ENCODE data around the gene APBB2. TPM values are rescaled to one million over a fixed set of nuclear protein-coding genes. Genes with fewer than 3 reads are reported as not detected.
"Not testable (repeated sequence)": the region's sequence is repeated elsewhere in the genome, so short reads cannot be mapped to it uniquely, and the experiment has no call there.

Gene APBB2
- total RNA-seq, 2 experiments from 2014 or later: 3.1 to 5.5 TPM

GRCh38 chr4:41015016-41015675, 199.2 kb downstream of the APBB2 start:
- DNase-seq: no peak
- Mint-ChIP-seq H3K4me3 (no peak overlapping the region), H3K4me1 (no peaks in the 10 kb centered on the region), H3K36me3 (no peaks in the 10 kb centered on the region), H3K27ac (no peak overlapping the region), H3K27me3 (peaks cover 5% of the 10 kb centered on the region), H3K9me3 (no peaks in the 10 kb centered on the region)

DNA sequence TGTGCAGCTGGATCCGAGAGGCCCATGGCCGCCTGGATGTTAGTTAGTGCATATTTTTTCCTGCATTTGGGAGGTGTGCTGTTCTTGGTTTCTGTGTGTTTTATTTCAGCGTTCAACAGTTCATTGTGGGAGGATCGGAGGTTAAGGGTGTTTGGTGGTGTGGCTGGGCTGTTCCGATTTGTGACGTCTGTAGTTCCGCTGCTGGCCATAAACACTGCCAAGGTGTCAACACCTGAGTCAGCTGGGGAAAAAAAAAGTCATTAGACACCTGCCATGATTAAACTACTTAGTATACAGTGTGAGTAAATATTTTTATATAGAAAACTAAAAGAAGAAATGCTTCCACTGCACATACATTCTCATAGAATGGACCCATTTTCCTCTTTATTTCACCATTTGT, 200.2 kb downstream of the APBB2 start:
- Mint-ChIP-seq H3K4me1 (no peaks in the 10 kb centered on the region), H3K27ac (no peak overlapping the region), H3K4me3 (no peak overlapping the region), H3K36me3 (no peaks in the 10 kb centered on the region), H3K9me3 (no peaks in the 10 kb centered on the region), H3K27me3 (peaks cover 5% of the 10 kb centered on the region)
- DNase-seq: no peak

DNA sequence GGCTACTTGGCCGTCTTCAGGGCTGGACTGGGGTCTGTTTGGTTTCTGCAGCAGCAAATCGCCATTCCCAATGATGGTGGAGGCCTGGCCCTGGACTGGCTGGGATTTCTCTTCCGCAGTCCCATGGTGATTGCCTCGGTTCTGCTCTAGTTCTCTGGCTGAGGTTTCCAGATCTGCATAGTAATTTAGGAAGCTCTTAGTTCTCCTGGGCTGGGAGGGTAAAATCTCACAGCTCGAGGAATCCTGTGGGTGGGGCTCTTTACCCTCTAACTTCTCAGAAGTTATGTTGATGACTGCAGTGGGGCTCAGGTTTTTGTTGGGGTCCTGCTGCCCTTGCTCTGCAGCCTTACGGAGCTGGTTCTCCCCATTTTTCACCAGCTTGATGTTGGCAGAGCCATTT, 200.6 kb downstream of the APBB2 start:
- no peak overlapping the region for H3K27ac Mint-ChIP-seq
- H3K4me1 Mint-ChIP-seq: no peaks in the 10 kb centered on the region
- DNase-seq: no peak
- peaks cover 5% of the 10 kb centered on the region for H3K27me3 Mint-ChIP-seq
- no peak overlapping the region for H3K4me3 Mint-ChIP-seq
- no peaks in the 10 kb centered on the region for H3K9me3 Mint-ChIP-seq
- H3K36me3 Mint-ChIP-seq: no peaks in the 10 kb centered on the region

DNA sequence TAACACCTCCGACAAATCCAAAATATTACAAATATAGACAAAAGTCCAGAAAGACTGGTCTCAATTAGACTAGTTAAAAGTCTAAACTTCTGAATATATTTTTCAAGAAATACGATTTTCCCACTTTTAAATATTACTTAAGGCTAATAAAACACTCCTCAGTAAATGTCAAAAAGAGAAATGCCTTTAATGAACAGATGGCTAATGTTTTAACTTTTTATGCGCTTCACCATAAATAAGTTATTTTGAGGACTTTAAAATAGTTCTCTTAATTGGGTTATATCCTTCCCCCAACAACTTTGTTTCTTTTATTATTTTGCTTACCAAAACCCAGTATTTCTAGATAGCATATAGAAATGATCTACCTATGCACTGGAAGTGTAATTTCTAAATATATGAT, 201.4 kb downstream of the APBB2 start:
- no peaks in the 10 kb centered on the region for H3K9me3 Mint-ChIP-seq
- H3K27me3 Mint-ChIP-seq: peaks cover 5% of the 10 kb centered on the region
- H3K4me1 Mint-ChIP-seq: no peaks in the 10 kb centered on the region
- no peak overlapping the region for H3K4me3 Mint-ChIP-seq
- no peaks in the 10 kb centered on the region for H3K36me3 Mint-ChIP-seq
- H3K27ac Mint-ChIP-seq: no peak overlapping the region
- DNase-seq: no peak

- H3K27ac Mint-ChIP-seq: no peak overlapping the region
- peaks cover 5% of the 10 kb centered on the region for H3K27me3 Mint-ChIP-seq
Measured at GRCh38 chr4:41012293-41012692, 202.0 kb downstream of the APBB2 start.

DNA sequence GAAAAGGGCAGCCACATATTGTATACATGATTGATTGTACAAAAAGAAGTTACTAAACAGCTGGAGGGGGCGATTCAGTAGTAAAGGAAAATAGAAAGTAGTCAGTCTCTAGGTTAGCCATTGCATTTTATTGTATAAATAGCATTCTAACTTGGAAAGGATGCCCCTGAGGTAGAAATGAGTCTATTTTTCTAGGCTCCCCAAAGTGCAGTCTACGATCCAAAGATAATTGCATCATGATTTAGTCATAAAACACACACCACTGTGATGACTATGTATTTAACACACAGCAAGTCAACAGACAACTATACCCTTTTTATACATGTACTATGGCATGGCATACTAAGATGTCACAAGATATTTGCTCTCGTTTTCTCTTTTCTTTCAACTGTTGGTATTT, 204.9 kb downstream of the APBB2 start:
- no peaks in the 10 kb centered on the region for H3K9me3 Mint-ChIP-seq
- no peaks in the 10 kb centered on the region for H3K4me1 Mint-ChIP-seq
- H3K36me3 Mint-ChIP-seq: no peaks in the 10 kb centered on the region
- DNase-seq: no peak
- no peak overlapping the region for H3K4me3 Mint-ChIP-seq
- H3K27me3 Mint-ChIP-seq: no peaks in the 10 kb centered on the region
- no peak overlapping the region for H3K27ac Mint-ChIP-seq

More at GRCh38 chr4:41012293-41012692, 202.0 kb downstream of the APBB2 start:
- DNase-seq: no peak
- Mint-ChIP-seq H3K9me3 (no peaks in the 10 kb centered on the region), H3K4me3 (no peak overlapping the region), H3K4me1 (no peaks in the 10 kb centered on the region), H3K36me3 (no peaks in the 10 kb centered on the region)

DNA sequence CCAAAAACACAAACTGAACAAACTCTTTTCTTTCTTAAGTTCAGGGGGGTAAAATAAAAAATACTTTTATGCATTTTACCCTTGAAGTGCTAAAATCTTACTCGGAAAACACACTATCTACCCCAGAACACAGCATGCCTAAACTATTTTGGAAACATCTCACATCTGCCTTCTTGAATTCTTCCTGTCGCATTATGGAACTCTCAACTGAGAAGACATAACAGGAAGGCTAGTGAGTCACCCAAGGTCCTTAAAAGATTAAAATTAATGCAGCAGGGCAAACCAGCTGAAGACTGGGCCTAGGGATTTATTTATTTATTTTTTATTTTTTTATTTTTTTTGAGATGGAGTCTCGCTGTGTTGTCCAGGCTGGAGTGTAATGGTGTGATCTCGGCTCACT, 208.2 kb downstream of the APBB2 start:
- H3K9me3 Mint-ChIP-seq: no peaks in the 10 kb centered on the region
- H3K4me1 Mint-ChIP-seq: no peaks in the 10 kb centered on the region
- no peaks in the 10 kb centered on the region for H3K27me3 Mint-ChIP-seq
- no peak overlapping the region for H3K4me3 Mint-ChIP-seq
- no peak for DNase-seq
- H3K36me3 Mint-ChIP-seq: no peaks in the 10 kb centered on the region
- no peak overlapping the region for H3K27ac Mint-ChIP-seq

DNA sequence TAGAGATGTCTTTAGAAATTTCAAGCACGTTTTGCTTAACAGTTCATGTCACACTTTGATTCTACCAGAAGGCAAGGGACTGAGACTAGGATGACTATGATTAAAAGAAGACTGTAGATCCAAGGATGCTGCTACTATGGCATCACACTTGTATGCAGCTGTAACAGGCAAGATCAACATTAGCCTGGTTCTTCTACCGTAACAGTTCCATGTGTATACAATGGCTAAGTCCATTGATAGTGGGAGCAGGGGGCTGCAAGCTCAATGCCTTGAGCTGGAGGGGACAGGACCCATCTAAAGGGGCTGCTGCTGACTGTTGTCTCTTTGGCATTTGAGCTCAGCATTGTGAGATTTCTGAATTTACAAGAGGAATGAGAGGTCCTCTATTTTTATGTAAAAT, 212.0 kb downstream of the APBB2 start:
- H3K9me3 Mint-ChIP-seq: no peaks in the 10 kb centered on the region
- H3K27me3 Mint-ChIP-seq: no peaks in the 10 kb centered on the region
- H3K4me1 Mint-ChIP-seq: no peaks in the 10 kb centered on the region
- no peak overlapping the region for H3K4me3 Mint-ChIP-seq
- no peak for DNase-seq
- H3K27ac Mint-ChIP-seq: no peak overlapping the region
- no peaks in the 10 kb centered on the region for H3K36me3 Mint-ChIP-seq

DNA sequence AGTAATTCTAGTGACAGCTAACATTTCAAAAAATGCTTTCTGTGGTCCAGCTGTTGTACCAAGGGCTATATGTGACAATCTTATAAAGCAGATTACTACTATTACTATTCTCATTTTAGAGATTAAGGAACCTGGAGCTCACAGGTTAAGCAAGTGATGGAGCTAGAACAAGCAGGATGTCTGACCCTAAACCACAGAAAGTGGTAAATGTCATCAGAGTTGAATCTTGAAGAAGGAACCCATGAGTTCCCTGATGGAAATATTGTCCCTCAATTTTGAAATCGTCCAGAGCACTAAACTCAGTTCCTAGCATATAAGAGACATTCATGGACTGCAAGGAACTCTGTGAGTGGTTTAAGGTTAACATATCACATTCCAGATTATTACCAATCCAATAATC, 214.0 kb downstream of the APBB2 start:
- DNase-seq: no peak
- Mint-ChIP-seq H3K4me3 (no peak overlapping the region), H3K4me1 (no peaks in the 10 kb centered on the region), H3K27ac (no peak overlapping the region), H3K36me3 (no peaks in the 10 kb centered on the region), H3K9me3 (no peaks in the 10 kb centered on the region), H3K27me3 (peaks cover 5% of the 10 kb centered on the region)

GRCh38 chr4:40998675-40999358, 215.5 kb downstream of the APBB2 start:
- H3K9me3 Mint-ChIP-seq: no peaks in the 10 kb centered on the region
- H3K4me1 Mint-ChIP-seq: no peaks in the 10 kb centered on the region
- H3K4me3 Mint-ChIP-seq: no peak overlapping the region
- no peaks in the 10 kb centered on the region for H3K36me3 Mint-ChIP-seq
- H3K27me3 Mint-ChIP-seq: peaks cover 5% of the 10 kb centered on the region
- no peak for DNase-seq
- no peak overlapping the region for H3K27ac Mint-ChIP-seq

DNA sequence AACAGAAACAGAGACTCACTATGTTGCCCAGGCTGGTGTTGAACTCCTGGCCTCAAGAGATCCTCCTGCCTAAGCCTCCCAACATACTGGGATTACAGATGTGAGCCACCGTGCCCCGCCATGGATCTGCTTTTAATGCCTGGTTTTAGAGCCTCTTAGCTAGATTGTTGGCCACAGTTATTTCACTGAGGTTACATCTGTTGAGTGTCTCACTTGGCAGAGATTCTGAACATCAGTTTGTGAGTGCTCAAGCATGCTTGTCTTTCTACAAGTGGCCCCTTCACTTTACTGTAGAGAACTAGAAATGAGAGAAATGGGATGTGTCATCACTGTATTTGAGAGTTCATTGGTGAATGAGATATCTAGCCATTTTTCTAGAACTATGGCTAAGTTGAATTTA, 218.5 kb downstream of the APBB2 start:
- no peak for DNase-seq
- no peaks in the 10 kb centered on the region for H3K36me3 Mint-ChIP-seq
- no peak overlapping the region for H3K4me3 Mint-ChIP-seq
- H3K4me1 Mint-ChIP-seq: peaks cover 2% of the 10 kb centered on the region
- peaks cover 5% of the 10 kb centered on the region for H3K27me3 Mint-ChIP-seq
- no peaks in the 10 kb centered on the region for H3K9me3 Mint-ChIP-seq
- H3K27ac Mint-ChIP-seq: no peak overlapping the region

DNA sequence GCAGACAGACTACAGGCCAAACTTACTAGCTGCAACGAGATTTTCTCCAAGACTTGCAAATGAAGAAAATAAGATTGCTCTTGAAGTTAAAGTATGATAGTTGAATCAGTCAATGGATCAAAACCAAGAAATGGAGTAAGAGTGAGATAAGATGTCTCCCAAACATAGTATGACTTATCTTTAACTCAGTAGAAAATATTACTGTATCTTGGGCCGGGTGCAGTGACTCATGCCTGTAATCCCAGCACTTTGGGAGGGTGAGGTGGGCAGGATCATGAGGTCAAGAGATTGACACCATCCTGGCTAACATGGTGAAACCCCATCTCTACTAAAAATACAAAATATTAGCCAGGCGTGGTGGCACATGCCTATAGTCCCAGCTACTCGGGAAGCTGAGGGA, 220.0 kb downstream of the APBB2 start:
- not testable (repeated sequence) for H3K4me1 Mint-ChIP-seq, H3K27me3 Mint-ChIP-seq, DNase-seq, H3K9me3 Mint-ChIP-seq, H3K4me3 Mint-ChIP-seq, H3K27ac Mint-ChIP-seq, H3K36me3 Mint-ChIP-seq

DNA sequence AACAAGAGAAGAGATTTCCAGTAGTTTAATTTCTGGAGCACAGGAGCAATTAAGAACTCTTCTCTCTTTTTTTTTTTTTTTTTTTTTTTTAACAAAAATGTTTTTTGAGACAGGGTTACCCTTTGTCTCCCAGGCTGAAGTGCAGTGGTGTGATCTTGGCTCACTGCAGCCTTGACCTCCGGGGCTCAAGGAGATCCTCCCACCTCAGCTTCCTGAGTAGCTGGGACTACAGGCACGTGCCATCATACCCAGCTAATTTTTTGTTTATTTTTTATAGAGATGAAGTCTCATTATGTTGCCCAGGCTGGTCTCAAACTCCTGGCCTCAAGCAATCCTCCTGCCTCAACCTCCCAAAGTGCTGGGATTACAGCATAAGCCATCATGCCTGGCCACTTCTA, 221.0 kb downstream of the APBB2 start:
- not testable (repeated sequence) for DNase-seq, H3K4me3 Mint-ChIP-seq, H3K36me3 Mint-ChIP-seq, H3K27ac Mint-ChIP-seq, H3K9me3 Mint-ChIP-seq, H3K4me1 Mint-ChIP-seq, H3K27me3 Mint-ChIP-seq

DNA sequence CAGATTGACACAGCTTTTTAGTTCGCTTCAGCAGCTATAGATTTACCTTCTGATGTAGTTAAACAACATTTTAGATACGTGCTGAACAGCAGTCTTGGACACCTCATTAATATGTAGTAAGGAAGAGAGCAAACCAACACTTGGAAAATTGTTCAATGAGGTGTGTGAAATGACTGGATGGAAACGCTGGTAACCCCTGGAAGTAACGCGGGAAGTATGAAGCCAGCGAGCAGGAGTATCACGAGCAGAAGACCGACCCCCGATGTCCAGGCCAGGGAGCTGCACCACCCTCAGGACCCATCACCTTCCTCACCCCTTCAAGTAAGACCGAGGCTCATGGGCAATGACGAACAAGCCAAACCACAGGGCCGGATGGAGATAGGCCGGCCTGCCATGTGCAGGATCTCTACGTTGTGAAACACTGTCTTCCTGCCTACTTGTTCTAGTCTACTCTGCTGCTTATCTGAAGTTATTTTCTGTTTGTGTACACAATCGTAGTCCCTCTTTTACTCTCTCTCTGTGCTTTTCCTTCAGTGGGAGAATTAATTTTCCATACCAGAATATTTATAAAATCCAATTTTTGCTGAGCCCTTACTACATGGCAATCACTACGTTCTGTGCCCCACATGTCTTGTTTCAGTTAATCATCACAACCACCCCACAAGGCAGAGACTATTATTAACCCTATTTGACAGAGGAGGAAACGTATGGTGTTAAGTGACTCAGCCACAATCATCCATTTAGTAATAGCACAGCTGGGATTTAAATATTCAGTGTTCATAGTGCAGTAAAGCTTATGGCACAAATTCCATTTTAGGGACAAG, 221.7 kb downstream of the APBB2 start:
- H3K9me3 Mint-ChIP-seq: no peaks in the 10 kb centered on the region
- peaks cover 2% of the 10 kb centered on the region for H3K4me1 Mint-ChIP-seq
- DNase-seq: peak; percentile 7
- no peak overlapping the region for H3K27ac Mint-ChIP-seq
- no peaks in the 10 kb centered on the region for H3K36me3 Mint-ChIP-seq
- peaks cover 5% of the 10 kb centered on the region for H3K27me3 Mint-ChIP-seq
- no peak overlapping the region for H3K4me3 Mint-ChIP-seq

GRCh38 chr4:40991908-40992307, 222.4 kb downstream of the APBB2 start:
- Mint-ChIP-seq H3K4me3 (no peak overlapping the region), H3K9me3 (no peaks in the 10 kb centered on the region), H3K4me1 (peaks cover 2% of the 10 kb centered on the region), H3K27me3 (peaks cover 5% of the 10 kb centered on the region), H3K27ac (no peak overlapping the region), H3K36me3 (no peaks in the 10 kb centered on the region)
- DNase-seq: no peak

All from activated naive CD8-positive, alpha-beta T cell treated with anti-CD3 and anti-CD28 coated beads for 36 hours (primary cell).